ENCODE data around the gene TECPR2.

GRCh38 chr14:102445066-102445465, 82.3 kb downstream of the TECPR2 start:
- no peak for TF ChIP-seq CTCF (IDR thresholded peaks at IDR 0.05 in 8 of 11, conservative IDR thresholded peaks at IDR 0.05 in 3 of 11)
- no peak for TF ChIP-seq POLR2A (IDR thresholded peaks at IDR 0.05)
- no peak for TF ChIP-seq POLR2AphosphoS5 (IDR thresholded peaks at IDR 0.05)

Measured in spleen (tissue), 7 donors.